SK-N-SH (cell line): ENCODE results near the gene TEX52.

ENCODE experiments used
- CHD2 ChIP-seq: fragments of 150-350 bp; IDR thresholded peaks from 2 replicates; pipeline ENCODE4 v1.6.1; 2018; ENCODE audit warnings: low read length; ENCODE audit not compliant: partially characterized antibody
- CTCF ChIP-seq: fragments of 200-600 bp; sonication (generic); IDR thresholded peaks from 2 replicates; pipeline ENCODE4 v1.6.1; 2017; ENCODE audit warnings: antibody characterized with exemption, mild to moderate bottlenecking, moderate library complexity
- EP300 ChIP-seq, 2 experiments: IDR thresholded peaks; 2 replicates each; pipeline versions ENCODE4 v1.4.0 to v1.6.1; 2012; ENCODE audit warnings: borderline replicate concordance in 1 of 2, low read depth in 1 of 2, low read length in 1 of 2
- FOXM1 ChIP-seq: IDR thresholded peaks from 2 replicates; pipeline ENCODE4 v1.4.0; 2012; ENCODE audit warnings: low read depth, mild to moderate bottlenecking
- GABPA ChIP-seq: IDR thresholded peaks from 2 replicates; pipeline ENCODE4 v1.4.0; 2012; ENCODE audit warnings: low read depth, mild to moderate bottlenecking
- POLR2AphosphoS5 ChIP-seq: IDR thresholded peaks from 2 replicates; pipeline ENCODE4 v1.6.1; 2012; ENCODE audit warnings: low read depth, low read length
- RXRA ChIP-seq: IDR thresholded peaks from 2 replicates; pipeline ENCODE4 v1.4.0; 2012; ENCODE audit warnings: low read depth, mild to moderate bottlenecking, borderline replicate concordance

GRCh38 chr12:2826721-2827515, 29.9 kb downstream of the TEX52 start:
- TF ChIP-seq CTCF (no peak), FOXM1 (no peak), CHD2 (no peak), GABPA (no peak), POLR2AphosphoS5 (no peak), EP300 (IDR thresholded peaks at IDR 0.05; ENCODE audit: borderline replicate concordance in 1 of 2, low read depth in 1 of 2, low read length in 1 of 2) (no peak), RXRA (no peak)
